ENCODE measurements around the gene TIMP3.

DNA sequence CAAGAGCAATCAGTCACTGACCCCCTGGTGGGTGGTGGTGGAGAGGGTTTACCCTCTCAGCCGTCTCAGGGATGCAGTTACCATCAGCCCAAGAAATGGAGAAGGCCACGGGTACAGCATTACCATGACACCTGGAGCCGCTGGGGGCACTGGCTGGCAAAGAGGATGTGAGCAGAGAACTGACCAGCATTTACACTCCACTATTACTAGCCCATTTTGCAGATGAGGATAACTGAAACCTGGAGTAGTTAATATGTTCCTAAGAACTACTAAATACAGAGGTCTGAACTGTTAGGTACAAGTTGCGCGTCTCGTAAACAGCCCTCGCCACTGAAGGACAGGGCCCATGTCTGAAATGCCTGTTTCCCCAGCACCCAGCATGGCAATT, 79.0 kb downstream of the TIMP3 start:
- no peak for TF ChIP-seq EZH2 (optimal IDR thresholded peaks at IDR 0.05; ENCODE audit: low read depth, low read length)
- TF ChIP-seq, protein P1, sequence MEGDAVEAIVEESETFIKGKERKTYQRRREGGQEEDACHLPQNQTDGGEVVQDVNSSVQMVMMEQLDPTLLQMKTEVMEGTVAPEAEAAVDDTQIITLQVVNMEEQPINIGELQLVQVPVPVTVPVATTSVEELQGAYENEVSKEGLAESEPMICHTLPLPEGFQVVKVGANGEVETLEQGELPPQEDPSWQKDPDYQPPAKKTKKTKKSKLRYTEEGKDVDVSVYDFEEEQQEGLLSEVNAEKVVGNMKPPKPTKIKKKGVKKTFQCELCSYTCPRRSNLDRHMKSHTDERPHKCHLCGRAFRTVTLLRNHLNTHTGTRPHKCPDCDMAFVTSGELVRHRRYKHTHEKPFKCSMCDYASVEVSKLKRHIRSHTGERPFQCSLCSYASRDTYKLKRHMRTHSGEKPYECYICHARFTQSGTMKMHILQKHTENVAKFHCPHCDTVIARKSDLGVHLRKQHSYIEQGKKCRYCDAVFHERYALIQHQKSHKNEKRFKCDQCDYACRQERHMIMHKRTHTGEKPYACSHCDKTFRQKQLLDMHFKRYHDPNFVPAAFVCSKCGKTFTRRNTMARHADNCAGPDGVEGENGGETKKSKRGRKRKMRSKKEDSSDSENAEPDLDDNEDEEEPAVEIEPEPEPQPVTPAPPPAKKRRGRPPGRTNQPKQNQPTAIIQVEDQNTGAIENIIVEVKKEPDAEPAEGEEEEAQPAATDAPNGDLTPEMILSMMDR (IDR thresholded peaks at IDR 0.05; ENCODE audit: low read length) = no peak

Data from MM.1S (cell line).